GM19240 (cell line): ENCODE data around the gene ADIPOR1.
"Not testable (repeated sequence)": the region's sequence is repeated elsewhere in the genome, so short reads cannot be mapped to it uniquely, and the experiment has no call there.

Source experiments
- DNase-seq: peaks from one replicate; pipeline ENCODE4 v3.0.0; 2011; ENCODE audit warnings: low spot score; ENCODE audit not compliant: insufficient read length

Gene ADIPOR1

DNA sequence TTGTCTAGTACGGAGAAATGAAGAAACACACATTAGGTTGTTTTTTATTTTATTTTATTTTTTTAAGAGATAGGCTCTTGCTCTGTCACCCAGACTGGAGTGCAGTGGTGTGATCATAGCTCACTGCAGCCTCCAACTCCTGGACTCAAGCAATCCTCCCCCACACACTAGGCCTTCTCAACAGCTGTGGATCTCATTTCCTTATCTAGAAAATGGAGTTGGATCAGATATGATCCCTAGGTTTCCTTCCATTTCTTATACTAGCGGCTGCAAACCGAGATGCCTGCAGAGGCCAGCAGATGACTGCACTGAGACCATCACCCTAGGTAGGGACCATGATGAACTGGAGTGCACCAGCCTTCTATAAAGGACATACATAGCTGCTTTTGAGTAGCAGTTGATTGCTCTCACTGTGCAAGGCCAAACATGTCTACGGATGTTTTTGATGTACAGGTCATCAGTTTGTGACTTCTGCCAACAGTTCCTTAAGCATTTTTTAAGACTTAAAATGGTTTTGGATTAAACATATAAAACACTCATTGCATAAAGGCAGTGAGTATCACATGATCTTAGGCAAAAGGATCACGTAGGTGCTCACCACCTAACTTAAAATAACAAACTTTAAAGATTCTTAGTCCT is 19.7 kb downstream of the ADIPOR1 start:
- no peak for DNase-seq

- not testable (repeated sequence) for DNase-seq
Observed at GRCh38 chr1:202936409-202936808, 21.7 kb downstream of the ADIPOR1 start.

- DNase-seq = no peak
Observed at GRCh38 chr1:202935844-202936243, 22.3 kb downstream of the ADIPOR1 start.

DNA sequence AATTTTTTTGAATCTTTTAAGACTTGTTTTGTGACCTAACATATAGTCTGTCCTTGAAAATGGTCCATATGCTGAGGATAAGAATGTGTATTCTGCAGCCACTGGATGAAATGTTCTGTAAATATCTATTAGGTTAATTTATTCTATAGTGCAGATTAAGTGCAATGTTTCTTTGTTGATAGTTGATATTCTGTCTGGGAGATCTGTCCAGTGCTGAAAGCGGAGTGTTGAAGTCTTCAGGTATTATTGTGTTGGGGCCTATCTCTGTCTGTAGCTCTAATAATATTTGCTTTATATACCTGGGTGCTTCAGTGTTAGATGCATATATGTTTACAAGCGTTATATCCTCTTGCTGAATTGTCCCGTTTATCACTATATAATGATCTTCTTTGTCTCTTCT is 23.4 kb downstream of the ADIPOR1 start:
- DNase-seq = no peak

- no peak for DNase-seq
Observed at GRCh38 chr1:202932476-202932875, 25.6 kb downstream of the ADIPOR1 start.

- DNase-seq = peak; percentile 84
Observed at GRCh38 chr1:202926581-202927491, 31.3 kb downstream of the ADIPOR1 start, which contains the start of gene KLHL12. TSS of gene KLHL12 (minus strand) at chr1:202927234. CDS start at chr1:202925162, 2,072 bp downstream.

DNA sequence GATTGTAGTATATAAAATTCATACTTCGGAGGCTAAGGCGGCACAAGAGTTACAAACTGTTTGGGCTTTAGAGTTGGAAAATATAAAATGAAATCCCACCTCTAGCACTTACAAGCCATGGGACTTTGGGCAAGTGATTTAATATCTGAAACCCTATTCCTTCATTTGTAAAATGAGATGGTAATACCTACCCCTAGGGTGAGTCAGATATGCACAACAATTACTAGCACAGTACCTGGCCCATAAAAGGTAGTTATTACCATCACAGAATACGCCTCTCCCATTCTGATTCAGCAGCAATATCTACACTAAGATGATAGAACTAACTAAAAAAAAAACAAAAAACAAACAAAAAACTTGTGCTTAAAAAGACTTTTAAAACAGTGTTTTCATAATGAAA is 34.6 kb downstream of the ADIPOR1 start:
- no peak for DNase-seq

GRCh38 chr1:202919615-202920014 is 38.5 kb downstream of the ADIPOR1 start:
- no peak for DNase-seq

DNA sequence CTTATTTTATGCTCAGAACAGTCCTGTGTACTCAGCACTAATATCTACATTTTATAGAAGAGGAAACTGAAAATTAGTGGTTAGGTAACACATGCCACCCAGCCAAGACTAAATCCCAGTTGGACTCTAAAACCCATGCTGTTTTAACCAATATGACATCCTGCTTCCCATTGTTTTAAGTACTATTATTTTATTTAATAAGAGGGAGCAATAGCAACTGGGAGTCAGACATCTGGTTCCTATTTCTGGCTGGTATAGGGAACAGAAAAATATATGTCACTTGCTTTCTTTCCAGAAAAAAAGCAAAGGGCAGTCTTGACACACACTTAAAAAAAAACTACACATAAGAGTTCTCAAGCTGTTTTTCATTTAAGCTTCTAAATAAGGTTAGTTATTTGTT is 43.0 kb downstream of the ADIPOR1 start:
- DNase-seq = no peak

DNA sequence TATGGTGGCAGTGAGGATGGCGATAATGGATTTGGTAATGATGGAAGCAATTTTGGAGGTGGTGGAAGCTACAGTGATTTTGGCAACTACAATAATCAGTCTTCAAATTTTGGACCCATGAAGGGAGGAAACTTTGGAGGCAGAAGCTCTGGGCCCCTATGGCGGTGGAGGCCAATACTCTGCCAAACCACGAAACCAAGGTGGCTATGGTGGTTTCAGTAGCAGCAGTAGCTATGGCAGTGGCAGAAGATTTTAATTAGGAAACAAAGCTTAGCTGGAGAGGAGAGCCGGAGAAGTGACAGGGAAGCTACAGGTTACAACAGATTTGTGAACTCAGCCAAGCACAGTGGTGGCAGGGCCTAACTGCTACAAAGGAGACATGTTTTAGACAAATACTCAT is 45.6 kb downstream of the ADIPOR1 start:
- DNase-seq = not testable (repeated sequence)

GRCh38 chr1:202909494-202909893 is 48.6 kb downstream of the ADIPOR1 start:
- DNase-seq = no peak

DNA sequence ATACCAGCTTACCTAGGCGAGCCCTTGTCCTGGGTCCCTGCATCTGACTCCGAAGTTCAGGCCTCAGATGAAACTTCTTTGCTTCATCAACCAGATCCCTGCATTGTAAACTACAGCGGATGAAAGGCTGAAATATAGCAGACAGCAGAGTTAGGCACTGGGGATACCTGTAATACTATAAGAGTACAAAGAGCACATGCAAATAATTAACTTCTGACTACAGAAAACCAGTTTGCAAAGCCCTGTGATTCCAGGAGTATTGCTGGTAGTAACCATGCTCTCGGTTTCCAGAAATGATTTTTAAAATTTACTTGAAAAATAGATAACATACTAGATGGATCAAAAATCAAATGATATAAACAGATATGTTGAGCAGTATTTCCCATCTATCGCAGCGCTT is 49.1 kb downstream of the ADIPOR1 start:
- DNase-seq = no peak

- DNase-seq = no peak
Observed at GRCh38 chr1:202905331-202905730, 52.8 kb downstream of the ADIPOR1 start.

DNA sequence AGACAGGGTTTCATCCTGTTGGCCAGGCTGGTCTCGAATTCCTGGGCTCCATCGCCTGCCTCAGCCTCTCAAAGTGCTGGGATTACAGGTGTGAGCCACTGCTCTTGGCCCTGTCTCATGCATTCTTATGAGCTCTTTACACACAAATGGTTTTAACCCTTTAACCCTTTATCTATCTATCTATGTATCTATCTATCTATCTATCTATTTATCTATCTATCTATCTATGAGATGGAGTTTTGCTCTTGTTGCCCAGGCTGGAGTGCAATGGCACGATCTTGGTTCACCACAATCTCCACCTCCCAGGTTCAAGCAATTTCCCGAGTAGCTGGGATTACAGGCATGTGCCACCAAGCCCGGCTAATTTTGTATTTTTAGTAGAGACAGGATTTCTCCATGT is 54.3 kb downstream of the ADIPOR1 start:
- DNase-seq = not testable (repeated sequence)

DNA sequence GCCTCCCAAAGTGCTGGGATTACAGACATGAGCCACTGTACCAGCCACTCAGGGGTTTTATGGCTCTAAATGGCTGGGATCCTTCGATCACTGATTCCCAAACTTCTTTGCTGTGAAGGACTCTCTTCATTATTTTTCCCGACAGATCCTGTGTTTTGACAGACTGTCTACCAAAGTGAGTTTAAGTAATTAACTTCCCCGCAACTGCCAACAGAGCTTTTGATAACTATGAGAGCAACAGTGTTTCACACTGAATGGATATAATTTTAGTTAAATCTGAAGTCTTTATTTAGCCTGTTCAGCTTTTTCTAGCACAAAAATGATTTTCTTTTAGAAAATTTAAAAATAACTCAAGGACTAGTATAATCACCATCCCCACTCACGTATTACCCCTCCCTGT is 56.6 kb downstream of the ADIPOR1 start:
- DNase-seq = no peak

DNA sequence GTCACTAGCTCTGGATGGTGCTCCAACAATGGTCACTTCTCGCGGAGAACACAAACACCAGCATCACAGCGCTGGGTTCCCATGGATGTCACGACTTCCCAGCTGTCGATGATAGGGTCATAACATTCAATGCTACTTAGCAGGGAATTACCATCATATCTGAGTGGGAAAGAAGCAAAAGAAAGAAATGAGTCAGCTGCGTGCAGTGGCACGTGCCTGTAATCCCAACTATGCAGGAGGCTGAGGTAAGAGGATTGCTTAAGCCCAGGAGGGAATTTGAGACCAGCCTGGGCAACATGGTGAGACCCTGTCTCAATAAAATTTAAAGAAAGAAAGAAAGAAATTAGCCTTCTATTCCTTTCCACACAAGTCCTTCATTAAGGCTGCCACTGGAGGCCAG is 65.6 kb downstream of the ADIPOR1 start:
- no peak for DNase-seq
